Peyer's patch (tissue), 4 donors: Measurements from ENCODE around the gene ABR.

ENCODE experiments used
- CTCF ChIP-seq, 6 experiments: fragments of 450-650 bp in 4 of 6; fragments of 200-600 bp in 2 of 6; sonication (generic) in 1 of 6; IDR thresholded peaks; one replicate each; pipeline ENCODE4 v1.5.1; 2017 to 2019; ENCODE audit warnings: antibody characterized with exemption in 6 of 6, mild to moderate bottlenecking in 3 of 6, moderate library complexity in 1 of 6
- POLR2A ChIP-seq, 2 donors: fragments of 450-650 bp; IDR thresholded peaks; one replicate each; pipeline ENCODE4 v1.5.1; 2017; ENCODE audit warnings: antibody characterized with exemption in 2 of 2, mild to moderate bottlenecking in 2 of 2, moderate library complexity in 2 of 2

- TF ChIP-seq CTCF (IDR thresholded peaks at IDR 0.05): peak; percentile 83 to 99 (median 95)
- TF ChIP-seq POLR2A (IDR thresholded peaks at IDR 0.05): peak in 1 of 2 donors; percentile 17
These were observed 7.4 kb upstream of the ABR start for GRCh38 chr17:1186923-1187771.
